ENCODE results near the gene RARB. TPM values are rescaled to one million over a fixed set of nuclear protein-coding genes. Genes with fewer than 3 reads are reported as not detected.

RARB gene
- total RNA-seq, 1 experiment from 2014 or later, result 2.5 TPM

GRCh38 chr3:25447925-25448324 lies 19.9 kb downstream of the RARB start:
- intact Hi-C loops (cut with micrococcal nuclease; ENCODE audit: unreplicated experiment), result no loop called here
- no peak overlapping the region for H3K27ac Mint-ChIP-seq (ENCODE audit: unreplicated experiment)
- no peaks in the 10 kb centered on the region for H3K9me3 ChIP-seq
- no peaks in the 10 kb centered on the region for H3K27me3 Mint-ChIP-seq (ENCODE audit: insufficient read depth, unreplicated experiment)
- ChIA-PET POLR2A (no interaction called here), CTCF (no interaction called here)
- no peak overlapping the region for H3K4me3 ChIP-seq (ENCODE audit: low read depth, low read length)
- H3K36me3 ChIP-seq (ENCODE audit: control insufficient read depth, insufficient read depth, low read length), result no peaks in the 10 kb centered on the region
- no peak overlapping the region for H3K4me3 Mint-ChIP-seq (ENCODE audit: unreplicated experiment)
- DNase-seq, result no peak
- no peaks in the 10 kb centered on the region for H3K27me3 ChIP-seq (replicated peaks; ENCODE audit: control insufficient read depth, insufficient read depth, low read length)
- no peaks in the 10 kb centered on the region for H3K36me3 Mint-ChIP-seq (ENCODE audit: insufficient read depth, unreplicated experiment)
- H3K4me1 ChIP-seq, result no peaks in the 10 kb centered on the region; the same call in 1 of the 2 replicates
- peaks cover 15% of the 10 kb centered on the region for H3K4me1 Mint-ChIP-seq (ENCODE audit: low read depth, unreplicated experiment)
- BruUV-seq (replicated peaks), result no TSS peak
- no peak for TF ChIP-seq CTCF (IDR thresholded peaks at IDR 0.05; ENCODE audit: insufficient read depth in 1 of 2, low read depth in 1 of 2, low read length in 1 of 2, severe bottlenecking in 1 of 2, unreplicated experiment in 1 of 2)
- H3K9me3 Mint-ChIP-seq (ENCODE audit: unreplicated experiment), result no peaks in the 10 kb centered on the region

DNA sequence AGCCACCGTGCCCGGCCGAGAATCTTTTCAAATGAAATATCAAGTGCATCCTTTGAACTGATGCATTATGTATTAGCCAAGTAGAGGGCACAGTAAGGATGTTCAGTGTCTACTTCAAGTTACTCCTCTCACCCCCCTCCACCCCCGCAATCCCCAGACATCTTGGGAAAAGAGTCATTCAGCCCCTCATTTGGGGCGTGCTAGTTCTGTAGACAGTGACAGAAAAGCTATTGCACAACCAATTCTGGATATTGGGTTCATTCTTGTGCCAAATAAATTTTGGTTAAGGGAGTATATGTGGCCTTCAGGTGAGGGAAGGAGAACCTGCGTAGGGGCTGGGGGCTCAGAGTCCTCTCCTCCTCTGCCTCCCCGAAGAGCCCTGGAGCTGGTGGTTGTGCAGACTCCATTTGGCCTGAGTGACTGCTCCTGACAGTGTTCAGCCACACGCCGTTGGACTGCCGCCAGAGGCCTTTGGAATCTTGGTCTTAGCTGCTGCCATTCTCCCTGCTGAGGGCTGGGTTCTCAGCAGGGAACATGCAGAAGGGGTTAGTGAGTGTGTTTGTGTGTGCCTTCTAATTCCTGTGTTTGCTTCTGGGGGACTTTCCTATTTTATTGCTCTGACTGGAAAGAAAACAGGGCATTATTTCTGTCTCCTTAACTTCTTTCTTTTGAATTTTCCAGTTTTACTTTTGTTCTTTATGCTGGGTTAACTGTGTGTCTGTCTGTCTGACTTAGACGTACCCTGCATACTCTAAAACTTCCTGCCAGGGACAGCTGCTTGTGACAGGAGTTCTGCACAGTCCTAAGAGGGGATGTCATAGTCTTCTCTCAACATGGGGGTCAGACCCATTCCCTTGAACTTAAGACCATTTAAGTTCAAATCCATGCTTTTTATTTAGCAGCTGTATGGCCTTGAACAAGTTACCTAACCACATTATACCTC lies 21.0 kb downstream of the RARB start:
- H3K4me3 ChIP-seq (ENCODE audit: low read depth, low read length), result no peak overlapping the region
- Mint-ChIP-seq H3K4me1 (ENCODE audit: low read depth, unreplicated experiment) (peaks cover 24% of the 10 kb centered on the region), H3K4me3 (ENCODE audit: unreplicated experiment) (no peak overlapping the region), H3K36me3 (ENCODE audit: insufficient read depth, unreplicated experiment) (no peaks in the 10 kb centered on the region), H3K27ac (ENCODE audit: unreplicated experiment) (no peak overlapping the region), H3K27me3 (ENCODE audit: insufficient read depth, unreplicated experiment) (no peaks in the 10 kb centered on the region), H3K9me3 (ENCODE audit: unreplicated experiment) (no peaks in the 10 kb centered on the region)
- DNase-seq, result no peak
- H3K4me1 ChIP-seq, result peaks cover 8% of the 10 kb centered on the region
- CTCF ChIA-PET, result no interaction called here
- H3K27me3 ChIP-seq (replicated peaks; ENCODE audit: control insufficient read depth, insufficient read depth, low read length), result no peaks in the 10 kb centered on the region
- H3K9me3 ChIP-seq, result no peaks in the 10 kb centered on the region
- POLR2A ChIA-PET, result no interaction called here
- no peaks in the 10 kb centered on the region for H3K36me3 ChIP-seq (ENCODE audit: control insufficient read depth, insufficient read depth, low read length)
- no peak for TF ChIP-seq CTCF (IDR thresholded peaks at IDR 0.05; ENCODE audit: insufficient read depth in 1 of 2, low read depth in 1 of 2, low read length in 1 of 2, severe bottlenecking in 1 of 2, unreplicated experiment in 1 of 2)
- no TSS peak for BruUV-seq (replicated peaks)
- intact Hi-C loops (cut with micrococcal nuclease; ENCODE audit: unreplicated experiment), result no loop called here

DNA sequence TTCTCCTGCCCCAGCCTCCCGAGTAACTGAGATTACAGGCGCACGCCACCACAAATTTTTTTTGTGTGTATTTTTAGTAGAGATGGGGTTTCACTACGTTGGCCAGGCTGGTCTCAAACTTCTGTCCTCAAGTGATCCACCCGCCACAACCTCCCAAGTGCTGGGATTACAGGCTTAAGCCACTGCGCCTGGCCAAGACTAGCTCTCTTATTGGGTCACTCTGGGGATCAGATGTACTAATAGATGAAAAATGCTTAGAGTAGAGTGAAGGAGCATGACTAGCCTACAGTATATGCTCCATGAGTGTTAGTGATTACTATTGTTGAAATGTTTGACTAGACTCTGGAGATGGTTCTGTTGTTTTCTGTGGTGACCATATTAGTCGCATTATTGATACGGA lies 21.8 kb downstream of the RARB start:
- BruUV-seq (replicated peaks), result no TSS peak
- H3K9me3 ChIP-seq, result no peaks in the 10 kb centered on the region
- Mint-ChIP-seq H3K27ac (ENCODE audit: unreplicated experiment) (no peak overlapping the region), H3K9me3 (ENCODE audit: unreplicated experiment) (no peaks in the 10 kb centered on the region), H3K27me3 (ENCODE audit: insufficient read depth, unreplicated experiment) (no peaks in the 10 kb centered on the region), H3K4me3 (ENCODE audit: unreplicated experiment) (no peak overlapping the region), H3K4me1 (ENCODE audit: low read depth, unreplicated experiment) (peaks cover 32% of the 10 kb centered on the region), H3K36me3 (ENCODE audit: insufficient read depth, unreplicated experiment) (peaks cover 5% of the 10 kb centered on the region)
- no peak for TF ChIP-seq CTCF (IDR thresholded peaks at IDR 0.05; ENCODE audit: insufficient read depth in 1 of 2, low read depth in 1 of 2, low read length in 1 of 2, severe bottlenecking in 1 of 2, unreplicated experiment in 1 of 2)
- no peaks in the 10 kb centered on the region for H3K27me3 ChIP-seq (replicated peaks; ENCODE audit: control insufficient read depth, insufficient read depth, low read length)
- H3K4me1 ChIP-seq, result peaks cover 14% of the 10 kb centered on the region
- ChIA-PET CTCF (no interaction called here), POLR2A (no interaction called here)
- intact Hi-C loops (cut with micrococcal nuclease; ENCODE audit: unreplicated experiment), result loop anchor here (10.0 kb wide), 1 partner anchor 485 kb away; no protein-coding TSS in a partner anchor
- no peak overlapping the region for H3K4me3 ChIP-seq (ENCODE audit: low read depth, low read length)
- H3K36me3 ChIP-seq (ENCODE audit: control insufficient read depth, insufficient read depth, low read length), result no peaks in the 10 kb centered on the region
- no peak for DNase-seq

Data from Caco-2 (cell line).